GM23338 (cell line): ENCODE measurements around the gene SYT2.

ENCODE experiments used
- CTCF ChIP-seq, 2 experiments: fragments of 200-600 bp in 1 of 2; sonication (generic) in 1 of 2; conservative IDR thresholded peaks; 2 replicates each; pipeline versions ENCODE4 v1.5.1 to v1.6.1; 2016 to 2017; ENCODE audit warnings: antibody characterized with exemption in 2 of 2, low read depth in 2 of 2, mild to moderate bottlenecking in 2 of 2, moderate library complexity in 1 of 2
- EZH2 ChIP-seq: fragments of 200-600 bp; sonication (generic); IDR thresholded peaks from one replicate; pipeline ENCODE4 v1.8.0; 2017; ENCODE audit warnings: antibody characterized with exemption, mild to moderate bottlenecking, low read depth; ENCODE audit not compliant: unreplicated experiment
- EZH2phosphoT487 ChIP-seq: fragments of 200-600 bp; sonication (generic); IDR thresholded peaks from one replicate; pipeline ENCODE4 v1.8.1; 2018; ENCODE audit warnings: antibody characterized with exemption; ENCODE audit not compliant: unreplicated experiment
- POLR2AphosphoS5 ChIP-seq: IDR thresholded peaks from 2 replicates; pipeline ENCODE4 v1.6.1; 2016; ENCODE audit warnings: antibody characterized with exemption, low read depth
- REST ChIP-seq: IDR thresholded peaks from one replicate; pipeline ENCODE4 v1.6.1; 2018; ENCODE audit warnings: antibody characterized with exemption; ENCODE audit not compliant: unreplicated experiment
- STAT1 ChIP-seq: IDR thresholded peaks from one replicate; pipeline ENCODE4 v1.6.1; 2016; ENCODE audit warnings: antibody characterized with exemption; ENCODE audit not compliant: unreplicated experiment
- ZNF114 ChIP-seq: fragments of 250-450 bp; sonication (Bioruptor Pico); IDR thresholded peaks from 2 replicates; pipeline ENCODE4 v1.5.0; 2020; ENCODE audit warnings: mild to moderate bottlenecking, moderate library complexity

GRCh38 chr1:202697038-202697437 lies 13.2 kb downstream of the SYT2 start:
- peak in 1 of 2 experiments; percentile 55; a peak in 3 of 4 replicates for TF ChIP-seq CTCF (conservative IDR thresholded peaks at IDR 0.05; ENCODE audit: low read depth in 2 of 2)
- TF ChIP-seq POLR2AphosphoS5 = no peak
- no peak for TF ChIP-seq EZH2
- TF ChIP-seq REST = no peak
- TF ChIP-seq STAT1 = no peak
- no peak for TF ChIP-seq ZNF114 (CRISPR knock-in tag)
- no peak for TF ChIP-seq EZH2phosphoT487
